OCI-LY7 (cell line): Measurements from ENCODE around the gene IL6. TPM values are rescaled to one million over a fixed set of nuclear protein-coding genes. Genes with fewer than 3 reads are reported as not detected.
"Not testable (repeated sequence)": the region's sequence is repeated elsewhere in the genome, so short reads cannot be mapped to it uniquely, and the experiment has no call there.

Experiments used
- BruUV-seq: library from RNA; stranded (reverse); fragments of 400-500 nt; replicated peaks from 2 replicates; lab custom pipeline; 2021; lab: Mats Ljungman, UMichigan
- CTCF ChIA-PET: fragments of 300-600 bp; sonication (Branson Sonifier 250); formaldehyde crosslinking; loops from one replicate; lab custom pipeline; 2022; ENCODE audit warnings: antibody characterized with exemption; ENCODE audit not compliant: unreplicated experiment; lab: Charles Lee
- POLR2A ChIA-PET: fragments of 300-600 bp; sonication (Branson Sonifier 250); formaldehyde crosslinking; loops from one replicate; lab custom pipeline; 2022; ENCODE audit warnings: antibody characterized with exemption; lab: Charles Lee
- DNase-seq: peaks from one replicate; pipeline ENCODE4 v3.0.0-alpha.2; 2015; ENCODE audit warnings: low spot score
- H2AFZ ChIP-seq: fragments of 200-600 bp; sonication (generic), shearing (Covaris generic); 2 replicates; pipeline ENCODE4 v1.6.1; 2014; ENCODE audit warnings: mild to moderate bottlenecking, antibody characterized with exemption, low read length, moderate library complexity
- H3K27ac ChIP-seq: fragments of 200-600 bp; sonication (generic); 2 replicates; pipeline ENCODE4 v1.5.1; 2014; ENCODE audit warnings: mixed run types, low read depth, mild to moderate bottlenecking, moderate library complexity, low read length, inconsistent platforms; ENCODE audit not compliant: poor library complexity, severe bottlenecking
- H3K36me3 ChIP-seq: fragments of 200-600 bp; sonication (generic); 2 replicates; pipeline ENCODE4 v1.6.1; 2014; ENCODE audit warnings: mild to moderate bottlenecking, antibody characterized with exemption, low read length, moderate library complexity, mixed read lengths; ENCODE audit not compliant: insufficient read depth
- H3K4me1 ChIP-seq: fragments of 200-600 bp; sonication (generic); 2 replicates; pipeline ENCODE4 v1.5.1; 2014; ENCODE audit warnings: mild to moderate bottlenecking, low read length; ENCODE audit not compliant: insufficient read depth, poor library complexity, severe bottlenecking
- H3K4me2 ChIP-seq: fragments of 200-600 bp; sonication (generic); 2 replicates; pipeline ENCODE4 v1.6.1; 2014; ENCODE audit warnings: mild to moderate bottlenecking, low read length
- H3K4me3 ChIP-seq: fragments of 200-600 bp; sonication (generic); 2 replicates; pipeline ENCODE4 v1.5.1; 2014; ENCODE audit warnings: mild to moderate bottlenecking, low read depth, low read length; ENCODE audit not compliant: poor library complexity, severe bottlenecking
- H3K79me2 ChIP-seq: fragments of 200-600 bp; sonication (generic); 2 replicates; pipeline ENCODE4 v1.6.1; 2016; ENCODE audit warnings: low read depth, mild to moderate bottlenecking, low read length, moderate library complexity, mixed read lengths; ENCODE audit not compliant: insufficient read depth
- H3K9me2 ChIP-seq: fragments of 200-600 bp; sonication (generic); 2 replicates; pipeline ENCODE4 v1.6.1; 2016; ENCODE audit warnings: mild to moderate bottlenecking, low read length, mixed read lengths; ENCODE audit not compliant: insufficient read depth
- H3K9me3 ChIP-seq: fragments of 200-600 bp; sonication (generic); 2 replicates; pipeline ENCODE4 v1.6.1; 2014; ENCODE audit warnings: mild to moderate bottlenecking, mixed run types, low read length, mixed read lengths
- H4K20me1 ChIP-seq: fragments of 200-600 bp; sonication (generic); 2 replicates; pipeline ENCODE4 v1.6.1; 2014; ENCODE audit warnings: mild to moderate bottlenecking, antibody characterized with exemption, low read length, moderate library complexity, mixed read lengths; ENCODE audit not compliant: insufficient read depth
- CTCF ChIP-seq: fragments of 200-600 bp; sonication (generic); conservative IDR thresholded peaks from 2 replicates; pipeline ENCODE4 v1.5.1; 2014; ENCODE audit warnings: mild to moderate bottlenecking, antibody characterized with exemption, low read length, moderate library complexity, mixed read lengths
- EZH2phosphoT487 ChIP-seq: fragments of 200-600 bp; sonication (generic); IDR thresholded peaks from 2 replicates; pipeline ENCODE4 v1.6.1; 2018; ENCODE audit warnings: low read depth, borderline replicate concordance, mild to moderate bottlenecking, mixed run types, antibody characterized with exemption, low read length, moderate library complexity, mixed read lengths
- intact Hi-C: fragments of 100-400 bp; cut with micrococcal nuclease; formaldehyde crosslinking; loops from one replicate; pipeline ENCODE4 v1.10.0; 2022; ENCODE audit not compliant: unreplicated experiment
- total RNA-seq, 2 experiments: library from RNA; depleted of rRNA in 1 of 2; stranded (reverse); fragments of >200 nt in 1 of 2; shearing (Covaris generic) in 1 of 2; gene quantifications; 2 replicates each; pipeline ENCODE4 v1.2.3, GENCODE V29; 2014 to 2022

Gene IL6
- total RNA-seq, 2 experiments from 2014 or later, result not detected

- Histone ChIP-seq H3K4me3 (no peak overlapping the region), H3K9me2 (no peaks in the 10 kb centered on the region; the same call in 1 of the 2 replicates), H4K20me1 (no peaks in the 10 kb centered on the region), H2AFZ (no peak overlapping the region), H3K9me3 (no peaks in the 10 kb centered on the region), H3K79me2 (no peaks in the 10 kb centered on the region), H3K4me2 (no peak overlapping the region), H3K4me1 (no peaks in the 10 kb centered on the region), H3K27ac (no peak overlapping the region), H3K36me3 (no peaks in the 10 kb centered on the region)
- ChIA-PET CTCF (no interaction called here), POLR2A (interaction anchor here (0.9 kb wide), 1 partner anchor 28 kb away, joined by 3 read pairs; no protein-coding TSS in a partner anchor)
- TF ChIP-seq CTCF (no peak), EZH2phosphoT487 (no peak)
- intact Hi-C loops, result no loop called here
- BruUV-seq, result no TSS peak
- DNase-seq, result no peak
Measured at GRCh38 chr7:22776964-22777363, 50.0 kb downstream of the IL6 start.

GRCh38 chr7:22779730-22780323 is 52.8 kb downstream of the IL6 start:
- DNase-seq, BruUV-seq, H3K4me3 ChIP-seq, CTCF ChIA-PET, H3K36me3 ChIP-seq, H2AFZ ChIP-seq, H3K4me2 ChIP-seq, H3K4me1 ChIP-seq, H4K20me1 ChIP-seq, H3K9me2 ChIP-seq, H3K9me3 ChIP-seq, H3K79me2 ChIP-seq, H3K27ac ChIP-seq: not testable (repeated sequence)
- POLR2A ChIA-PET, result interaction anchor here (0.9 to 1.5 kb wide), 4 partner anchors 8 to 87 kb away, joined by 3 to 6 read pairs (median 5); no protein-coding TSS in a partner anchor
- intact Hi-C loops, result loop anchor here (5.0 kb wide), 2 partner anchors 53 to 277 kb away; partner anchors contain the start of gene IL6

- POLR2A ChIA-PET, result interaction anchor here (0.9 to 1.3 kb wide), 2 partner anchors 28 to 46 kb away, joined by 3 read pairs; no protein-coding TSS in a partner anchor
- no peak for DNase-seq
- intact Hi-C loops, result loop anchor here (5.0 kb wide), 2 partner anchors 54 to 276 kb away; partner anchors contain the start of gene IL6
- CTCF ChIA-PET, result no interaction called here
- H3K4me1 ChIP-seq, result no peaks in the 10 kb centered on the region
- no TSS peak for BruUV-seq
- H3K27ac ChIP-seq, result no peak overlapping the region
- no peak overlapping the region for H2AFZ ChIP-seq
- no peaks in the 10 kb centered on the region; the same call in 1 of the 2 replicates for H3K9me2 ChIP-seq
- H3K36me3 ChIP-seq, result no peaks in the 10 kb centered on the region
- TF ChIP-seq CTCF (no peak), EZH2phosphoT487 (no peak)
- no peaks in the 10 kb centered on the region for H3K9me3 ChIP-seq
- H3K4me2 ChIP-seq, result no peak overlapping the region
- H3K4me3 ChIP-seq, result no peak overlapping the region
- no peaks in the 10 kb centered on the region for H3K79me2 ChIP-seq
- no peaks in the 10 kb centered on the region for H4K20me1 ChIP-seq
Measured at GRCh38 chr7:22781230-22781711, 54.3 kb downstream of the IL6 start.

Other genes starting within 250 kb of the IL6 start
- 0.36 and 0.69 TPM in 2 replicates for gene STEAP1B, start 227.0 kb upstream of the IL6 start, total RNA-seq (2014; rRNA removed; shearing (Covaris generic))
- 1.1 and 2.1 TPM in 2 replicates for gene STEAP1B, start 227.0 kb upstream of the IL6 start, total RNA-seq (2022)
- 184 and 195 TPM in 2 replicates for gene TOMM7, start 95.6 kb downstream of the IL6 start, total RNA-seq (2014; rRNA removed; shearing (Covaris generic))
- 189 and 202 TPM in 2 replicates for gene TOMM7, start 95.6 kb downstream of the IL6 start, total RNA-seq (2022)